Gastrocnemius medialis (tissue), 4 donors: ENCODE data around the gene TM2D1. TPM values are rescaled to one million over a fixed set of nuclear protein-coding genes. Genes with fewer than 3 reads are reported as not detected.
A peak's percentile ranks its signal among the peaks of the same experiment; 100 is the strongest.

ENCODE experiments used
- ATAC-seq, 2 donors: fragments of 150-250 bp; one replicate each; pipeline ENCODE4 v1.9.1; 2016
- DNase-seq, 2 donors: peaks; one replicate each; pipeline ENCODE4 v3.0.0-alpha.2; 2019
- H3K27ac ChIP-seq, 4 donors: fragments of 200-600 bp; sonication (generic); 1 replicate in 1 of 4; 2 replicates in 3 of 4; pipeline ENCODE4 v1.5.1; 2016 to 2018; ENCODE audit warnings: mild to moderate bottlenecking in 2 of 4, moderate library complexity in 1 of 4
- H3K27me3 ChIP-seq, 3 donors: fragments of 200-600 bp; sonication (generic) in 2 of 3; 1 replicate in 1 of 3; 2 replicates in 2 of 3; pipeline versions ENCODE4 v1.5.1 to v1.6.0; 2016 to 2019; ENCODE audit warnings: mild to moderate bottlenecking in 1 of 3, moderate library complexity in 1 of 3
- H3K36me3 ChIP-seq, 2 donors: fragments of 200-600 bp; sonication (generic) in 1 of 2; one replicate each; pipeline ENCODE4 v1.5.1; 2017 to 2018
- H3K4me1 ChIP-seq, 2 donors: fragments of 200-600 bp; sonication (generic) in 1 of 2; one replicate each; pipeline ENCODE4 v1.5.1; 2016 to 2017; ENCODE audit warnings: mild to moderate bottlenecking in 2 of 2
- H3K4me3 ChIP-seq, 4 donors: fragments of 200-600 bp; sonication (generic) in 3 of 4; 1 replicate in 1 of 4; 2 replicates in 3 of 4; pipeline ENCODE4 v1.5.1; 2016 to 2019; ENCODE audit warnings: mild to moderate bottlenecking in 2 of 4
- H3K9me3 ChIP-seq, 3 donors: fragments of 200-600 bp; sonication (generic) in 2 of 3; 1 replicate in 1 of 3; 2 replicates in 2 of 3; pipeline ENCODE4 v1.5.1; 2016 to 2019
- POLR2A ChIP-seq, 2 donors: fragments of 450-650 bp; IDR thresholded peaks; one replicate each; pipeline ENCODE4 v1.6.1; 2017; ENCODE audit warnings: antibody characterized with exemption in 2 of 2, mild to moderate bottlenecking in 2 of 2, moderate library complexity in 2 of 2
- in situ Hi-C, 4 donors: fragments of 200-750 bp; cut with MboI; loops; one replicate each; pipeline versions ENCODE4 v1.15.0 to v1.8.0; 2017; ENCODE audit warnings: low sequenced_read_pairs in 4 of 4
- intact Hi-C: fragments of 100-400 bp; cut with DNase I; formaldehyde crosslinking; loops from one replicate; pipeline ENCODE4 v1.15.1; 2023; ENCODE audit warnings: low total_unique reads
- total RNA-seq, 4 donors: library from RNA; depleted of rRNA; stranded (reverse); fragments of >200 nt; gene quantifications; one replicate each; pipeline versions ENCODE4 v1.1.0 to v1.2.3, GENCODE V29; 2016
- TF ChIP-seq, protein P1 (sequence below), 5 experiments: fragments of 450-650 bp in 3 of 5; fragments of 200-600 bp in 2 of 5; sonication (generic) in 2 of 5; IDR thresholded peaks in 4 of 5; conservative IDR thresholded peaks in 1 of 5; 1 replicate in 4 of 5; 2 replicates in 1 of 5; pipeline ENCODE4 v1.5.1; 2016 to 2019; ENCODE audit warnings: antibody characterized with exemption in 5 of 5, mild to moderate bottlenecking in 3 of 5, moderate library complexity in 3 of 5

Gene TM2D1
- total RNA-seq, 4 donors from 2014 or later, result 33.6 to 56.8 (median 38.5) TPM

DNA sequence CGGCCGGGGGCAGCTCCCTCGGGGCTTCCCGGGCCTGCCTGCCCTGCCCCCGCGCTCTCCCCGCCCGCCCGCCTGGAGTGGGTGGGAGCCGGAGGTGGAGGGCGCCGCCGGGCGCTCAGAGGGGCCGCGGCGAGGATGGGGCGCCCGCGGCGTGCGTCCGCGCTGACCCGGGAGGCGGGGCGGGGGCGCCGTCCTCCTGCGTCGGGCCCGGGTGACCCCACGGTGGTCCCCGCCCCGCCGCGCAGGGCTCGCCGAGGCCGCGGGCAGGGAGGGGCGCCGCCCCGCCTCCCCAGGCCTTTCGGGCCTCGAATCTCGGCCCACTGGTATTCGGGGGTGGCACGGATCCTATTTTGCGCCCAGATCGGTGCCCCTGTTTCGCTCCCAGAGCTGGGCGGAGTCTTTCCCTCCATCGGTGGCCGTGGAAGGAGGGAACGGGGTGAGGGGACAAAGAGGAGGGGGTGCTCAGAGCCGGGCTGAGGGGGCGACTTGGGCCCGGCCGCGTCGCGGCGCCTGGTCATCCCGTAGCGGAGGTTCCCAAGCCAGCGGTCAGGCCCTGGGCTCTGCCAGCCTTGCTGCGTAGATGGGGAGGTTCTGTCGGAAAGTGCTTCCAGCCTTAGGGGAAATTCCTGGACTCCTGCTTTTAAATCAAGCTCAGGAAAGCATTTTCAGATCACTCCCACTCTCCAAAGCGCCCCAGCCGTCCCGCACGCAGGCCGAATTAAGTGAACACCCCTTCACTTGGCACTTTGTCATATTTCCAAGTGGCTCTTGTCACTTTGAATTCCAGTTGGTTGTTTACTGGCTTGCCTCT, 17.9 kb upstream of the TM2D1 start:
- Histone ChIP-seq H3K27ac (peak overlapping the region; percentile 86 to 95 (median 89)), H3K36me3 (no peaks in the 10 kb centered on the region), H3K9me3 (no peaks in the 10 kb centered on the region), H3K4me1 (peaks cover 21 to 24% of the 10 kb centered on the region in 2 donors), H3K4me3 (peak overlapping the region; percentile 77 to 97 (median 82)), H3K27me3 (no peaks in the 10 kb centered on the region)
- ATAC-seq (peak; percentile 65 to 68), DNase-seq (peak in 1 of 2 donors; percentile 26)
- intact Hi-C loops, result loop anchor here (1.0 to 10.0 kb wide), 3 partner anchors 18 to 694 kb away; partner anchors contain the start of genes TM2D1 and USP1
- TF ChIP-seq, protein P1, sequence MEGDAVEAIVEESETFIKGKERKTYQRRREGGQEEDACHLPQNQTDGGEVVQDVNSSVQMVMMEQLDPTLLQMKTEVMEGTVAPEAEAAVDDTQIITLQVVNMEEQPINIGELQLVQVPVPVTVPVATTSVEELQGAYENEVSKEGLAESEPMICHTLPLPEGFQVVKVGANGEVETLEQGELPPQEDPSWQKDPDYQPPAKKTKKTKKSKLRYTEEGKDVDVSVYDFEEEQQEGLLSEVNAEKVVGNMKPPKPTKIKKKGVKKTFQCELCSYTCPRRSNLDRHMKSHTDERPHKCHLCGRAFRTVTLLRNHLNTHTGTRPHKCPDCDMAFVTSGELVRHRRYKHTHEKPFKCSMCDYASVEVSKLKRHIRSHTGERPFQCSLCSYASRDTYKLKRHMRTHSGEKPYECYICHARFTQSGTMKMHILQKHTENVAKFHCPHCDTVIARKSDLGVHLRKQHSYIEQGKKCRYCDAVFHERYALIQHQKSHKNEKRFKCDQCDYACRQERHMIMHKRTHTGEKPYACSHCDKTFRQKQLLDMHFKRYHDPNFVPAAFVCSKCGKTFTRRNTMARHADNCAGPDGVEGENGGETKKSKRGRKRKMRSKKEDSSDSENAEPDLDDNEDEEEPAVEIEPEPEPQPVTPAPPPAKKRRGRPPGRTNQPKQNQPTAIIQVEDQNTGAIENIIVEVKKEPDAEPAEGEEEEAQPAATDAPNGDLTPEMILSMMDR (IDR thresholded peaks at IDR 0.05 in 4 of 5, conservative IDR thresholded peaks at IDR 0.05 in 1 of 5), result no peak
- peak in 1 of 2 donors; percentile 33 for TF ChIP-seq POLR2A (IDR thresholded peaks at IDR 0.05)
- in situ Hi-C loops, result loop anchor here in 1 of 4 donors (25.0 kb wide), 1 partner anchor 1044 kb away; the partner anchor contains the start of gene ATG4C

DNA sequence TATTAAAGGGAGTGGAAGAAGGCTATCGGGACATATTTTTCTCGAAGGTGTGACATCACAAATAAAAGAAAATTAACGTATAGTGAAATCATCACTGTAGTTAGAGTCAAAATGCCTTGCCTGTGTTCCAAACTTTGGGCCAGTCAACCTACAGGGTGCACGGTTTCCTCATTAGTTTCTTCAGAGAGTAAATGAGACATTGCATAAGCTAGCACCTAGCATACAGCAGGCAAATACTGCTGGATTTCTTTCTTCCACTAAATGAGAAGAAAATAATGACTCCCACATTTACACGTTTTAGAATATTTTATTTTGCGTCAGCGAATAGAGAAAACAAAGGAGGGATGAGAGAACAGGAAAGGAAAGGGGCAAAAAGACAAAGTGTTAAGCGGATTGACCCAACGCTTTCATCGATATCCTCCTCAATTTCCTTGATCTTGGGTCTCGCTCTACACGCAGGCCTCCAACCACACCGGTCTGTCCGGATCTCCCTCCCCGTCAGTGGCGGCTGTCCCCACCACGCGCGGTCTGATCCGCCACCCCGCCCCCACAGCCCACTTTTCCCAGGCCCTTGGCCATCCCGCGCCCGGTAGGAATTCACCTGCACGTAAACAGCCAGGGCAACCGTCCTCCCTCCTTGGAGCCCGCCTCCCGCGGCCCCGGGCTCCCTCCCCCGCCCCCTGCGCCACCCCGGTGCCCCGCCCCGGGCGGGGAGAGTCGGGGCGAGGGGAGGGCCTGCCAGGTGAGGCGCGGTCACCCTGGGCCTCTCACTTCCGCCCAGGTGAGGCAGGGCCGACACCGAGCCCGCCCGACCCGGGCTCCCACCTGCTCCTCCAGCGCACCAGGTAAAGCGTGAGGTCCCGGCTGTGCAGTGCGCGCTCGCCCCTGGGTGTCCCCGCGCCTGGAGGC, 17.0 kb upstream of the TM2D1 start, which contains the start of gene PATJ:
TSS of gene PATJ (plus strand) at position 770 of the 909 bp plus-strand sequence. CDS start 20,413 bp downstream, outside the sequence.
- ATAC-seq (peak; percentile 80 to 82), DNase-seq (peak; percentile 36 to 46)
- Histone ChIP-seq H3K36me3 (no peaks in the 10 kb centered on the region), H3K27me3 (no peaks in the 10 kb centered on the region), H3K4me1 (peaks cover 20 to 22% of the 10 kb centered on the region in 2 donors), H3K4me3 (peak within 1 kb of the TSS; percentile 77 to 97 (median 82)), H3K27ac (peak within 1 kb of the TSS; percentile 86 to 95 (median 89)), H3K9me3 (no peaks in the 10 kb centered on the region)
- intact Hi-C loops (loop anchor here (1.0 to 10.0 kb wide), 3 partner anchors 17 to 695 kb away; partner anchors contain the start of genes TM2D1 and USP1), in situ Hi-C loops (loop anchor here in 1 of 4 donors (25.0 kb wide), 1 partner anchor 1045 kb away; the partner anchor contains the start of gene ATG4C)
- TF ChIP-seq, protein P1 (IDR thresholded peaks at IDR 0.05 in 4 of 5, conservative IDR thresholded peaks at IDR 0.05 in 1 of 5), result no peak
- no peak for TF ChIP-seq POLR2A (IDR thresholded peaks at IDR 0.05)

DNA sequence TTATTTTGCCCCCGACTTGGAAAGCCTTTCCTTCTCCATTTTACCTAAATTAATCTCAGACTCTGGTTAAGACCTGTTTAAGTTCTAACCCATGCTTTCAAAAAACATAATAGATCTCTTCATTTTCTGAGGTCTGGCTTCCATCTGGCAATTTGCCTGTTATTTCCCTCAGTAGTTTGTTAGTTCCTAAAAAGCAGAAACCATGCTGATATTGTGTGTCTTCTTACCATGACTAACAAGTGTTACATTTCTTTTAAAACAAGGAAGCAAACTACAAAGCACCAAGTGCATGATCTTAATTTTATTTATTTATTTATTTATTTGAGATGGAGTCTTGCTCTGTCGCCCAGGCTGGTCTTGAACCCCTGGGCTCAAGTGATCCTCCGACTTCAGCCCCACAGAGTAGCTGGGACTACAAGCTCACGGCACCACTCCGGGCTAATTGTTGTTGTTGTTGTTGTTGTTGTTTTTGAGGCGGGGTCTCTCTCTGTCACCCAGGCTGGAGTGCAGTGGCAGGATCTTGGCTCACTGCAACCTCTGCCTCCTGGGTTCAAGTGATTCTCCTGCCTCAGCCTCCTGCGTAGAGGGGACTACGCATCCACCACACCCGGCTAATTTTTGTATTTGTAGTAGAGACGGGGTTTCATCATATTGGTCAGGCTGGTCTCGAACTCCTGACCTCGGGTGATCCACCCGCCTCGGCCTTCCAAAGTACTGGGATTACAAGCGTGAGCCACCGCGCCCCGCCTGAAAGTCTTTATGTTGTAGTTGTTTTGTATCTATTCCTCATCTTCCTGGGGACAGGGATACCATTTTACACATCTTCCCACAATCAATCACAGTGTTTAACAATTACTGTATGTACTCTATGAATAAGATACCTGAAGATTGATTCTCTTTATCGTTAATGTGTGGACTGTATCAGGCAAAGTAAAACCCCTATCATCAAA, 16.1 kb upstream of the TM2D1 start:
- peak overlapping the region in 2 of 4 donors; percentile 77 to 83 for H3K4me3 ChIP-seq
- DNase-seq (no peak), ATAC-seq (no peak)
- in situ Hi-C loops, result loop anchor here in 1 of 4 donors (25.0 kb wide), 1 partner anchor 1046 kb away; the partner anchor contains the start of gene ATG4C
- H3K27ac ChIP-seq, result peak overlapping the region; percentile 86 to 95 (median 89)
- H3K27me3 ChIP-seq, result no peaks in the 10 kb centered on the region
- H3K4me1 ChIP-seq, result peaks cover 12 to 14% of the 10 kb centered on the region in 2 donors
- intact Hi-C loops, result loop anchor here (10.0 kb wide), 1 partner anchor 114 kb away; no protein-coding TSS in a partner anchor
- no peaks in the 10 kb centered on the region for H3K9me3 ChIP-seq
- H3K36me3 ChIP-seq, result no peaks in the 10 kb centered on the region
- TF ChIP-seq, protein P1 (IDR thresholded peaks at IDR 0.05 in 4 of 5, conservative IDR thresholded peaks at IDR 0.05 in 1 of 5), result no peak
- TF ChIP-seq POLR2A (IDR thresholded peaks at IDR 0.05), result no peak
